SK-N-SH treated with all-trans-retinoic acid at 6 μM for 48 hours (cell line): ENCODE measurements around the gene OBSL1.

Experiments used
- BACH2 ChIP-seq: fragments of 250-450 bp; sonication (Bioruptor Pico); IDR thresholded peaks from 2 replicates; pipeline ENCODE4 v1.9.0; 2021; ENCODE audit warnings: mild to moderate bottlenecking, borderline replicate concordance
- CSDC2 ChIP-seq: fragments of 250-450 bp; sonication (Bioruptor Pico); IDR thresholded peaks from 2 replicates; pipeline ENCODE4 v1.5.0; 2020; ENCODE audit warnings: mild to moderate bottlenecking, moderate library complexity
- CSRNP3 ChIP-seq: fragments of 250-450 bp; sonication (Bioruptor Pico); IDR thresholded peaks from 2 replicates; pipeline ENCODE4 v1.5.1; 2021; ENCODE audit warnings: mild to moderate bottlenecking, moderate library complexity
- PATZ1 ChIP-seq: fragments of 250-450 bp; sonication (Bioruptor Pico); IDR thresholded peaks from 2 replicates; pipeline ENCODE4 v1.8.0; 2020; ENCODE audit warnings: mild to moderate bottlenecking, moderate library complexity, borderline replicate concordance
- TCF4 ChIP-seq: fragments of 250-450 bp; sonication (Bioruptor Pico); IDR thresholded peaks from 2 replicates; pipeline ENCODE4 v1.8.0; 2021; ENCODE audit warnings: mild to moderate bottlenecking, moderate library complexity, borderline replicate concordance
- TOX ChIP-seq: fragments of 250-450 bp; sonication (Bioruptor Pico); IDR thresholded peaks from 2 replicates; pipeline ENCODE4 v1.8.0; 2021; ENCODE audit warnings: mild to moderate bottlenecking, moderate library complexity, borderline replicate concordance
- TSHZ2 ChIP-seq: fragments of 250-450 bp; sonication (Bioruptor Pico); IDR thresholded peaks from 2 replicates; pipeline ENCODE4 v1.5.0; 2020; ENCODE audit warnings: mild to moderate bottlenecking, moderate library complexity
- ZNF70 ChIP-seq: fragments of 450-650 bp; formaldehyde crosslinking; IDR thresholded peaks from 2 replicates; pipeline ENCODE4 v1.5.0; 2020; ENCODE audit warnings: mild to moderate bottlenecking, moderate library complexity

- no peak for TF ChIP-seq TOX (CRISPR knock-in tag)
- no peak for TF ChIP-seq BACH2 (CRISPR knock-in tag)
- no peak for TF ChIP-seq PATZ1 (CRISPR knock-in tag)
- no peak for TF ChIP-seq TSHZ2 (CRISPR knock-in tag)
- no peak for TF ChIP-seq TCF4
- TF ChIP-seq CSDC2 (CRISPR knock-in tag): no peak
- TF ChIP-seq CSRNP3 (CRISPR knock-in tag): no peak
- no peak for TF ChIP-seq ZNF70
Observed at GRCh38 chr2:219593154-219593553, 21.8 kb upstream of the OBSL1 start.
